Fibroblast of lung (primary cell): ENCODE results near the gene PLN. TPM values are rescaled to one million over a fixed set of nuclear protein-coding genes. Genes with fewer than 3 reads are reported as not detected.

Source experiments
- DNase-seq, 2 donors: peaks; one replicate each; pipeline versions ENCODE4 v3.0.0 to v3.0.0-alpha.2; 2010; ENCODE audit warnings: low read depth in 2 of 2
- H2AFZ ChIP-seq: 2 replicates; pipeline ENCODE4 v1.5.1; 2012; ENCODE audit warnings: low read length, control low read depth, inconsistent platforms
- H3K27ac ChIP-seq: 2 replicates; pipeline ENCODE4 v1.5.1; 2011; ENCODE audit warnings: low read length, control low read depth; ENCODE audit not compliant: insufficient read depth
- H3K27me3 ChIP-seq: 2 replicates; pipeline ENCODE4 v1.5.1; 2011; ENCODE audit warnings: mild to moderate bottlenecking, low read length; ENCODE audit not compliant: control insufficient read depth, insufficient read depth
- H3K36me3 ChIP-seq: 2 replicates; pipeline ENCODE4 v1.5.1; 2011; ENCODE audit warnings: low read length; ENCODE audit not compliant: control insufficient read depth, insufficient read depth
- H3K4me1 ChIP-seq: 2 replicates; pipeline ENCODE4 v1.5.1; 2011; ENCODE audit warnings: low read length; ENCODE audit not compliant: control insufficient read depth, insufficient read depth; ENCODE audit errors: extremely low read depth
- H3K4me2 ChIP-seq: 2 replicates; pipeline ENCODE4 v1.5.1; 2011; ENCODE audit warnings: low read length, control low read depth; ENCODE audit not compliant: insufficient read depth; ENCODE audit errors: extremely low read depth
- H3K4me3 ChIP-seq, 4 experiments: fragments of 200-600 bp in 1 of 4; sonication (generic) in 1 of 4; replicated peaks in 1 of 4; 2 replicates each; pipeline ENCODE4 v1.5.1; 2011 to 2016; ENCODE audit warnings: low read length in 4 of 4, low read depth in 3 of 4, mild to moderate bottlenecking in 3 of 4, control low read depth in 2 of 4, inconsistent platforms in 1 of 4, mixed read lengths in 1 of 4; ENCODE audit not compliant: insufficient read depth in 1 of 4; ENCODE audit errors: control extremely low read depth in 1 of 4
- H3K79me2 ChIP-seq: 2 replicates; pipeline ENCODE4 v1.5.1; 2012; ENCODE audit warnings: mild to moderate bottlenecking, low read length, inconsistent platforms; ENCODE audit not compliant: control insufficient read depth, insufficient read depth
- H3K9ac ChIP-seq: 2 replicates; pipeline ENCODE4 v1.5.1; 2011; ENCODE audit warnings: mild to moderate bottlenecking, low read length, control low read depth; ENCODE audit not compliant: insufficient read depth
- H3K9me3 ChIP-seq: 2 replicates; pipeline ENCODE4 v1.5.1; 2012; ENCODE audit warnings: low read depth, low read length; ENCODE audit not compliant: control insufficient read depth, insufficient read depth
- H4K20me1 ChIP-seq: 2 replicates; pipeline ENCODE4 v1.5.1; 2011; ENCODE audit warnings: low read length; ENCODE audit not compliant: control insufficient read depth, insufficient read depth; ENCODE audit errors: extremely low read depth
- EZH2 ChIP-seq: IDR thresholded peaks from 2 replicates; pipeline ENCODE4 v1.5.1; 2012; ENCODE audit warnings: low read length, control low read depth, mild to moderate bottlenecking; ENCODE audit errors: missing control alignments
- polyA plus RNA-seq, 2 donors: library from polyadenylated mRNA; depleted of rRNA in 1 of 2; stranded (reverse) in 1 of 2; unstranded in 1 of 2; fragments of >200 nt; gene quantifications; 2 replicates each; pipeline ENCODE4 v1.2.1, GENCODE V29; 2011 to 2012; ENCODE audit warnings: missing spikeins in 1 of 2
- total RNA-seq: library from RNA; depleted of rRNA; stranded (reverse); fragments of >200 nt; gene quantifications from 2 replicates; pipeline ENCODE4 v1.2.1, GENCODE V29; 2014
- TF ChIP-seq, protein P1 (sequence below), 2 donors: IDR thresholded peaks in 1 of 2; conservative IDR thresholded peaks in 1 of 2; 1 replicate in 1 of 2; 2 replicates in 1 of 2; pipeline ENCODE4 v1.5.1; 2011 to 2012; ENCODE audit warnings: low read length in 2 of 2, control low read depth in 1 of 2, inconsistent platforms in 1 of 2, low read depth in 1 of 2, mild to moderate bottlenecking in 1 of 2

The PLN gene
- total and polyA plus RNA-seq, 2 donors (not counting 1 experiment from before 2014, with no cell fraction given): 1.3 to 2.0 TPM

DNA sequence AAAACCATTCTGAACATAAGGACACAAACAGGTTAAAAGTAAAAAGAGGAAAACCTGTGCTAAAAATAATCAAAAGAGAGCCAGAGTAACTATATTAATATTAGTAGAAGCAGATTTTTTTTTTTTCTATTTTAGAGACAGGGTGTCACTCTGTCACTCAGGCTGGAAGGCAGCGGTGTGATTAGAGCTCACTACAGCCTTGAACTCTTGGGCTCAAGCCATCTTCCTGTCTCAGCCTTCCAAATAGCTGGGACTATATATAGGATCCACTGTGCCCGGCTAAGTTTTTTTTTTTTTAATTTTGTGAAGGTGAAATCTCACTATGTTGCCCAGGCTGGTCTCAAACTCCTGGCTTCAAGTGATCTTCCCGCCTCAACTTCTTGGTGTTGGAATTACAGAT, 33.4 kb upstream of the PLN start:
- no peaks in the 10 kb centered on the region for H3K27me3 ChIP-seq
- DNase-seq: no peak
- no peak overlapping the region for H2AFZ ChIP-seq
- H4K20me1 ChIP-seq: no peaks in the 10 kb centered on the region
- no peak overlapping the region for H3K4me3 ChIP-seq
- H3K4me1 ChIP-seq: no peaks in the 10 kb centered on the region
- no peaks in the 10 kb centered on the region for H3K9me3 ChIP-seq
- H3K9ac ChIP-seq: no peak overlapping the region
- H3K79me2 ChIP-seq: no peaks in the 10 kb centered on the region
- no peaks in the 10 kb centered on the region for H3K36me3 ChIP-seq
- H3K27ac ChIP-seq: no peak overlapping the region
- no peak for TF ChIP-seq EZH2
- TF ChIP-seq, protein P1, sequence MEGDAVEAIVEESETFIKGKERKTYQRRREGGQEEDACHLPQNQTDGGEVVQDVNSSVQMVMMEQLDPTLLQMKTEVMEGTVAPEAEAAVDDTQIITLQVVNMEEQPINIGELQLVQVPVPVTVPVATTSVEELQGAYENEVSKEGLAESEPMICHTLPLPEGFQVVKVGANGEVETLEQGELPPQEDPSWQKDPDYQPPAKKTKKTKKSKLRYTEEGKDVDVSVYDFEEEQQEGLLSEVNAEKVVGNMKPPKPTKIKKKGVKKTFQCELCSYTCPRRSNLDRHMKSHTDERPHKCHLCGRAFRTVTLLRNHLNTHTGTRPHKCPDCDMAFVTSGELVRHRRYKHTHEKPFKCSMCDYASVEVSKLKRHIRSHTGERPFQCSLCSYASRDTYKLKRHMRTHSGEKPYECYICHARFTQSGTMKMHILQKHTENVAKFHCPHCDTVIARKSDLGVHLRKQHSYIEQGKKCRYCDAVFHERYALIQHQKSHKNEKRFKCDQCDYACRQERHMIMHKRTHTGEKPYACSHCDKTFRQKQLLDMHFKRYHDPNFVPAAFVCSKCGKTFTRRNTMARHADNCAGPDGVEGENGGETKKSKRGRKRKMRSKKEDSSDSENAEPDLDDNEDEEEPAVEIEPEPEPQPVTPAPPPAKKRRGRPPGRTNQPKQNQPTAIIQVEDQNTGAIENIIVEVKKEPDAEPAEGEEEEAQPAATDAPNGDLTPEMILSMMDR (conservative IDR thresholded peaks at IDR 0.05 in 1 of 2, IDR thresholded peaks at IDR 0.05 in 1 of 2; ENCODE audit: low read depth in 1 of 2, low read length in 2 of 2): no peak
- no peak overlapping the region for H3K4me2 ChIP-seq

DNA sequence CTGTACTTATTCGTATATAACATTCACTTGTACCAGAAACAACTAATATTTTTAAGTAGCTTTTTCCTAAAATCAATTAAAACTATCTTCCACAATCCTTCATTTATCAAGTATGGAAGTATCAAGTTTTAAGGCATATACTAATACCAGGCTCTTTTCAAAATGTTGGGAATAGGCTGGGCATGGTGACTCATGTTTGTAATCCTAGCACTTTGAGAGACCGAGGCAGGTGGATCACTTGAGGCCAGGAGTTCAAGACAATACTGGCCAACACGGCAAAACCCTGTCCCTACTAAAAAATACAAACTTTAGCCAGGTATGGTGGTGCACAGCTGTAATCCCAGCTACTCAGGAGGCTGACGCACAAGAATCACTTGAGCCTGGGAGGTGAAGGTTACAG, 25.7 kb upstream of the PLN start:
- Histone ChIP-seq H3K4me1 (no peaks in the 10 kb centered on the region), H2AFZ (no peak overlapping the region), H4K20me1 (no peaks in the 10 kb centered on the region)

DNA sequence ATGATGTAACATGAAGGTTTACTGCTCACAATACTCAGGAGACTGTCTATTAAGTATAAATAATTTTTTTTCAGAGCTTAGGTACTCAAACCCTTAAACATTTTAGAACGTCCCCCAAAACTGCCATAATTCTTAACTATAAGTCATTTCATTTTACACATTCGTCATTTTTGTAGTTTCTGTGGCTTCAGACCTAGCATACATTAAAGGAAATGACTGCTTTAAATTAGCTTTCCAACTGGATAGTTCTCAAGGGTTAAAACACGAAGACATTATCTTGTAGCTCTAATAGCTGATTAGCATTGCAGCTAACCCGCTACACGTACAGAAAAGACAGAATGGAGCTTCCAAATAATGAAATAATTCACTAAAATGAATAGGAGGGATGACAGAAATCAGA, 24.9 kb upstream of the PLN start:
- Histone ChIP-seq H3K27ac (no peak overlapping the region), H3K9me3 (no peaks in the 10 kb centered on the region), H3K36me3 (peaks cover 5% of the 10 kb centered on the region), H3K79me2 (peaks cover 6% of the 10 kb centered on the region), H2AFZ (no peak overlapping the region), H3K4me1 (no peaks in the 10 kb centered on the region), H3K27me3 (no peaks in the 10 kb centered on the region), H3K4me3 (no peak overlapping the region), H3K9ac (no peak overlapping the region), H3K4me2 (no peak overlapping the region), H4K20me1 (no peaks in the 10 kb centered on the region)
- no peak for TF ChIP-seq EZH2
- TF ChIP-seq, protein P1 (conservative IDR thresholded peaks at IDR 0.05 in 1 of 2, IDR thresholded peaks at IDR 0.05 in 1 of 2; ENCODE audit: low read depth in 1 of 2, low read length in 2 of 2): no peak
- no peak for DNase-seq

More for the DNA sequence above, 25.7 kb upstream of the PLN start:
- peaks cover 6% of the 10 kb centered on the region for H3K79me2 ChIP-seq
- DNase-seq: no peak
- no peak overlapping the region for H3K27ac ChIP-seq
- no peaks in the 10 kb centered on the region for H3K27me3 ChIP-seq
- H3K9me3 ChIP-seq: no peaks in the 10 kb centered on the region
- H3K36me3 ChIP-seq: peaks cover 5% of the 10 kb centered on the region
- no peak overlapping the region for H3K9ac ChIP-seq
- no peak overlapping the region for H3K4me3 ChIP-seq
- TF ChIP-seq EZH2: no peak
- TF ChIP-seq, protein P1 (conservative IDR thresholded peaks at IDR 0.05 in 1 of 2, IDR thresholded peaks at IDR 0.05 in 1 of 2; ENCODE audit: low read depth in 1 of 2, low read length in 2 of 2): no peak
- no peak overlapping the region for H3K4me2 ChIP-seq
